Gastroesophageal sphincter (tissue), 4 donors: ENCODE results near the gene AP3D1. TPM values are rescaled to one million over a fixed set of nuclear protein-coding genes. Genes with fewer than 3 reads are reported as not detected.

ENCODE experiments used
- ATAC-seq: fragments of 150-250 bp; one replicate; pipeline ENCODE4 v1.9.1; 2016; ENCODE audit warnings: mild to moderate bottlenecking, moderate library complexity
- H3K27ac ChIP-seq, 4 donors: fragments of 200-600 bp; sonication (generic) in 3 of 4; 1 replicate in 3 of 4; 2 replicates in 1 of 4; pipeline ENCODE4 v1.5.1; 2016 to 2019
- H3K27me3 ChIP-seq: fragments of 200-600 bp; sonication (generic); one replicate; pipeline ENCODE4 v1.5.1; 2019
- H3K36me3 ChIP-seq, 2 donors: fragments of 200-600 bp; sonication (generic); one replicate each; pipeline ENCODE4 v1.5.1; 2019; ENCODE audit warnings: control low read depth in 1 of 2
- H3K4me1 ChIP-seq, 3 donors: fragments of 200-600 bp; sonication (generic); 1 replicate in 2 of 3; 2 replicates in 1 of 3; pipeline ENCODE4 v1.5.1; 2016 to 2019; ENCODE audit warnings: control low read depth in 2 of 3
- H3K4me3 ChIP-seq, 2 donors: fragments of 200-600 bp; sonication (generic); one replicate each; pipeline ENCODE4 v1.5.1; 2019; ENCODE audit warnings: mild to moderate bottlenecking in 1 of 2, moderate library complexity in 1 of 2
- H3K9me3 ChIP-seq, 3 donors: fragments of 200-600 bp; sonication (generic); one replicate each; pipeline ENCODE4 v1.5.1; 2017 to 2019; ENCODE audit warnings: control low read depth in 2 of 3
- EP300 ChIP-seq: sonication (generic); formaldehyde crosslinking; IDR thresholded peaks from one replicate; pipeline ENCODE4 v1.6.1; 2017; ENCODE audit warnings: antibody characterized with exemption, mild to moderate bottlenecking
- POLR2A ChIP-seq, 2 donors: fragments of 450-650 bp; IDR thresholded peaks; one replicate each; pipeline ENCODE4 v1.6.1; 2017; ENCODE audit warnings: antibody characterized with exemption in 2 of 2, mild to moderate bottlenecking in 2 of 2, moderate library complexity in 1 of 2
- POLR2AphosphoS5 ChIP-seq: sonication (generic); formaldehyde crosslinking; IDR thresholded peaks from one replicate; pipeline ENCODE4 v1.6.1; 2017; ENCODE audit warnings: antibody characterized with exemption
- WGBS, 2 donors: methylation state at CpG; one replicate each; pipeline ENCODE4 v1.1.5; 2018; ENCODE audit warnings: low coverage in 1 of 2; 5-methylcytosine and 5-hydroxymethylcytosine counted together
- total RNA-seq, 4 donors: library from RNA; depleted of rRNA; stranded (reverse); fragments of >200 nt; gene quantifications; one replicate each; pipeline ENCODE4 v1.1.0, GENCODE V29; 2016
- TF ChIP-seq, protein P1 (sequence below), 4 experiments: fragments of 200-600 bp in 2 of 4; fragments of 450-650 bp in 2 of 4; sonication (generic) in 1 of 4; IDR thresholded peaks; one replicate each; pipeline ENCODE4 v1.5.1; 2017 to 2019; ENCODE audit warnings: antibody characterized with exemption in 4 of 4, mild to moderate bottlenecking in 2 of 4, moderate library complexity in 2 of 4

Gene AP3D1
- total RNA-seq, 4 donors from 2014 or later, result 69.9 to 132 (median 73.8) TPM

DNA sequence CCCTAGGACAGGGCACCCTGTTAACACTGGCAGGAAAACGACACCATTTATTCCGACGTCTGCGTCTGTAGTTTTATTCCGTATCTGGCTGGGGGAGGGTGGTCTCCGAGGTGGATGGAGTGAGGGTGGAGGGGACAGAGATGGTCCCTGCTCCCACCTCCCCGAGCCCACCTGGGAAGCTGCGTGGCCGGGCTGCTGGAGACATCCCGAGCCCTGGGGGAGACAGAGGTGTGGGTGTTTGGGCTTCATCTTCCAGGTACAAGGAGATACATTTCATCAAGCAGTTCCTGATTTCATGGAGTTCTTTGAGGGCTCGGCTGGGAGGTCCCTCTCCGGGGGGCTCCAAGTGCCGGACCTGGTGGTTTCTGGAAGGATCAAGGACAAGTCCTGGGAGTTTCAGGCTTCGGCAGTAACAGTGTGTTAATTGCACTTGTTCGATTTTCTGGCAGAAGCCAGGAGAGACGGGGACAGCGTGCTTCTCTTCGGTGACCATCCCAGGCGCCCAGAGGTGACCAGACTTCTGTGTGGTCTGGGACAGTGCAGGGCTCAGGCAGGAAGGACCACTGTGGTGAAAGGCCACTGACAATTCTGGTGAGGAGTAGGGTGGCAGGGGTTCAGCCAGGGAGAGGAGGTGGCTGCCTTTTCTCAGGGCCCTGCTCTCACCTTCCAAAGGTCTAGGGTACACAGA is 80.2 kb downstream of the AP3D1 start:
- peaks cover 0 to 23% (median 5%) of the 10 kb centered on the region in 3 donors for H3K4me1 ChIP-seq
- peak overlapping the region in 1 of 4 donors; percentile 27 for H3K27ac ChIP-seq
- ATAC-seq, result no peak
- TF ChIP-seq, protein P1, sequence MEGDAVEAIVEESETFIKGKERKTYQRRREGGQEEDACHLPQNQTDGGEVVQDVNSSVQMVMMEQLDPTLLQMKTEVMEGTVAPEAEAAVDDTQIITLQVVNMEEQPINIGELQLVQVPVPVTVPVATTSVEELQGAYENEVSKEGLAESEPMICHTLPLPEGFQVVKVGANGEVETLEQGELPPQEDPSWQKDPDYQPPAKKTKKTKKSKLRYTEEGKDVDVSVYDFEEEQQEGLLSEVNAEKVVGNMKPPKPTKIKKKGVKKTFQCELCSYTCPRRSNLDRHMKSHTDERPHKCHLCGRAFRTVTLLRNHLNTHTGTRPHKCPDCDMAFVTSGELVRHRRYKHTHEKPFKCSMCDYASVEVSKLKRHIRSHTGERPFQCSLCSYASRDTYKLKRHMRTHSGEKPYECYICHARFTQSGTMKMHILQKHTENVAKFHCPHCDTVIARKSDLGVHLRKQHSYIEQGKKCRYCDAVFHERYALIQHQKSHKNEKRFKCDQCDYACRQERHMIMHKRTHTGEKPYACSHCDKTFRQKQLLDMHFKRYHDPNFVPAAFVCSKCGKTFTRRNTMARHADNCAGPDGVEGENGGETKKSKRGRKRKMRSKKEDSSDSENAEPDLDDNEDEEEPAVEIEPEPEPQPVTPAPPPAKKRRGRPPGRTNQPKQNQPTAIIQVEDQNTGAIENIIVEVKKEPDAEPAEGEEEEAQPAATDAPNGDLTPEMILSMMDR (IDR thresholded peaks at IDR 0.05), result no peak
- no peak for TF ChIP-seq POLR2A (IDR thresholded peaks at IDR 0.05)
- TF ChIP-seq EP300, result no peak
- no peak for TF ChIP-seq POLR2AphosphoS5
- 69% methylated on average over 5 of the region's 19 CpGs; no CpG with 5 or more reads in 1 of the 2 donors for WGBS, 2 donors
- no peaks in the 10 kb centered on the region for H3K9me3 ChIP-seq
- peaks cover 0 to 54% of the 10 kb centered on the region in 2 donors for H3K36me3 ChIP-seq
- H3K4me3 ChIP-seq, result no peak overlapping the region
- H3K27me3 ChIP-seq, result no peaks in the 10 kb centered on the region

DNA sequence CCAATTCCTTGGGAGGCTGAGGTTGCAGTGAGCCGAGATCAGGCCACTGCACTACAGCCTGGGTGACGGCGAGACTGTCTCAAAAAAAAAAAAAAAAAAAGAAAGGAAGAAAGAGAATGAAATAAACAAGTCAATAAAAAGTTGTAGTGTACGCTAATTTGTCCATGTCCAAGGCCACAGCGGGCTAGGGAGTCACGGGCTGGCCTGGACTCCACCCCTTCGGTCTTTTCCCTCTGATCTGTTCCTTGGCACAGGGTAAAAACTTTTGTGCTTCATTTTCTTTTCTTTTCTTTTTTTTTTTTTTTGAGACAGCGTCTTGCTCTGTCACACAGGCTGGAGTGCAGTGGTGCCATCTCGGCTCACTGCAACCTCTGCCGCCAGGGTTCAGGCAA is 80.9 kb downstream of the AP3D1 start:
- no peaks in the 10 kb centered on the region for H3K27me3 ChIP-seq
- H3K27ac ChIP-seq, result peak overlapping the region in 2 of 4 donors; percentile 59 to 61
- H3K36me3 ChIP-seq, result peaks cover 0 to 47% of the 10 kb centered on the region in 2 donors
- WGBS, 2 donors, result 77 to 88% methylated on average over 7 to 8 of the region's 10 CpGs
- H3K9me3 ChIP-seq, result no peaks in the 10 kb centered on the region
- peaks cover 0 to 24% (median 5%) of the 10 kb centered on the region in 3 donors for H3K4me1 ChIP-seq
- H3K4me3 ChIP-seq, result no peak overlapping the region
- TF ChIP-seq POLR2AphosphoS5 (no peak), POLR2A (IDR thresholded peaks at IDR 0.05) (no peak), EP300 (no peak)
- TF ChIP-seq, protein P1 (IDR thresholded peaks at IDR 0.05), result no peak
- no peak for ATAC-seq

GRCh38 chr19:2064788-2065524 is 86.4 kb downstream of the AP3D1 start:
- no peaks in the 10 kb centered on the region for H3K36me3 ChIP-seq
- 63 to 88% methylated on average over 3 to 7 of the region's 38 CpGs for WGBS, 2 donors
- TF ChIP-seq EP300 (peak; percentile 20), POLR2AphosphoS5 (no peak), POLR2A (IDR thresholded peaks at IDR 0.05) (no peak)
- TF ChIP-seq, protein P1 (IDR thresholded peaks at IDR 0.05), result peak in 1 of 4 experiments; percentile 2
- no peaks in the 10 kb centered on the region for H3K9me3 ChIP-seq
- no peak for ATAC-seq
- H3K27ac ChIP-seq, result peak overlapping the region in 3 of 4 donors; percentile 71 to 77 (median 71)
- no peaks in the 10 kb centered on the region for H3K27me3 ChIP-seq
- H3K4me3 ChIP-seq, result peak overlapping the region in 1 of 2 donors; percentile 1
- peaks cover 0 to 60% (median 27%) of the 10 kb centered on the region in 3 donors for H3K4me1 ChIP-seq

DNA sequence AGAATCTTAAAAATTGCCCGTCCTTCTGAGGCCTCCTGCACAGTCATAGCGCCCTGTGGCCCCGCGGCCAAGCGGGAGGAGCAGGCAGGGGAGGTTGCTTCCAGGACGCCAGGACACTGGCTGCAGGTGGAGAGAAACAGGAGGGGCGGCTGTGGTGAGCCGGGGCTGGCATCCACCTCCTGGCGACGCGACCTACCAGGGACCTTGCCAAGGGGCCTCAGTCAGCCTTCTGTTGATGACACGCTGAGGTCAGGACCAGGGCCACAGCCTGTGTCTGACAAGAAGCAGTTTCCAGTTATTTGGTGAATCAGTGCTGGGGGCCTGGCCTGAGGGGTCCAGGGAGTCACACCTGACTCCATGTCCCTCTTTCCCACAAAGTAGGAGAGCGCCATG is 87.0 kb downstream of the AP3D1 start:
- no peaks in the 10 kb centered on the region for H3K36me3 ChIP-seq
- H3K27me3 ChIP-seq, result no peaks in the 10 kb centered on the region
- WGBS, 2 donors, result 57 to 64% methylated on average over 2 to 6 of the region's 13 CpGs
- peak overlapping the region in 3 of 4 donors; percentile 71 to 77 (median 71) for H3K27ac ChIP-seq
- peak overlapping the region in 1 of 2 donors; percentile 1 for H3K4me3 ChIP-seq
- H3K9me3 ChIP-seq, result no peaks in the 10 kb centered on the region
- ATAC-seq, result no peak
- peaks cover 0 to 60% (median 30%) of the 10 kb centered on the region in 3 donors for H3K4me1 ChIP-seq
- TF ChIP-seq POLR2A (IDR thresholded peaks at IDR 0.05), result no peak
- TF ChIP-seq, protein P1 (IDR thresholded peaks at IDR 0.05), result no peak
